Type B pancreatic cell (in vitro differentiated cells): ENCODE measurements around the gene B9D2. TPM values are rescaled to one million over a fixed set of nuclear protein-coding genes. Genes with fewer than 3 reads are reported as not detected.

Experiments
- DNase-seq: peaks from one replicate; pipeline ENCODE4 v3.0.0; 2021; ENCODE audit warnings: mixed read lengths; ENCODE audit not compliant: unreplicated experiment; ENCODE audit errors: extremely low spot score
- H3K27ac Mint-ChIP-seq: 2 replicates; pipeline ENCODE4 v1.8.0; 2021; ENCODE audit warnings: mild to moderate bottlenecking, mixed read lengths
- H3K27me3 Mint-ChIP-seq: 2 replicates; pipeline ENCODE4 v1.8.0; 2021; ENCODE audit warnings: mixed read lengths
- H3K36me3 Mint-ChIP-seq: 2 replicates; pipeline ENCODE4 v1.8.0; 2021; ENCODE audit warnings: mixed read lengths
- H3K4me1 Mint-ChIP-seq: one replicate; pipeline ENCODE4 v1.8.0; 2021; ENCODE audit warnings: mixed read lengths; ENCODE audit not compliant: unreplicated experiment
- H3K4me3 Mint-ChIP-seq: 2 replicates; pipeline ENCODE4 v1.8.0; 2021; ENCODE audit warnings: mild to moderate bottlenecking, mixed read lengths
- H3K9me3 Mint-ChIP-seq: 2 replicates; pipeline ENCODE4 v1.8.0; 2021; ENCODE audit warnings: mixed read lengths
- total RNA-seq: library from RNA; stranded (reverse); gene quantifications from 2 replicates; pipeline ENCODE4 v1.2.1, GENCODE V29; 2021; ENCODE audit warnings: low replicate concordance
- TF ChIP-seq, protein P1 (sequence below): fragments of 200-600 bp; sonication (generic); conservative IDR thresholded peaks from 2 replicates; pipeline ENCODE4 v1.5.0; 2021; ENCODE audit warnings: antibody characterized with exemption, mild to moderate bottlenecking

B9D2 gene
- total RNA-seq, 1 donor from 2014 or later: 8.8 TPM

DNA sequence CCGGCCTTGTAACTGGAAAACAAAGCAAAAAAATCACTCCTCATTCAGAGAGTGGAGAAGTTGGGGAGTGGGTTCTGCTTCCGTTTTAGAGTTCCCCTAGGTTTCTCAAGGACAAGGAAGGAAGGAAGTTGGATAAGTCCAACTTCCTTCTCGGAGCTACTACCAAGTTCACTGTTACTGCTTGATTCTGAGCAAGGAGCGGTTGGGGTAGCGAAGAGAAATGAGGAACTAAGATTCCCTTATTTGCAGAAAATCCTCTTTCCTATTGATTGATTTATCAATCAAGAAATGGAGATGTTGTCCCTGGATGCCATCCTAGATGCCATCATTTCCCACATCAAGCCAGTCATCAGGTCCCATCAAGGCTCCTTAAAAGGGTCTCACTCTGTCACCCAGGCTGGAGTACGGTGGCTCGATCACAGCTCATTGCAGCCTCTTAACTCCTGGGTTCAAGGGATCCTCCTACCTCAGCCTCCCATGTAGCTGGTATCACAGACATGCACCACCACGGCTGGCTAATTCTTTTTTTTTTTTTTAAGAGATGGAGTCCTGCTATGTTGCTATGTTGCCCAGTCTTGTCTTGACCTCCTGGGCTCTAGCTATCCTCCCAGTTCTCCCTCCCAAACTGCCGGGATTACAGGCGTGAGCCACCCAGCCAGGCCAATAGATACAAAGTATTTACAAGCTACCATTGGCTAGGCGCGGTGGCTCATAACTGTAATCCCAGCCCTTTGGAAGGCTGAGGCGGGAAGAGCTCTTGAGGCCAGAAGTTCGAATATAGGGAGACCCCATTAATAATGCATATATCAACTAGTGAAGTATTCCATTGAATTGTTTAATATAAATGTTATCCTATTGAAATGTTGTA, 809 bp upstream of the B9D2 start:
- H3K36me3 Mint-ChIP-seq: peaks cover 3% of the 10 kb centered on the region
- H3K9me3 Mint-ChIP-seq: no peaks in the 10 kb centered on the region

DNA sequence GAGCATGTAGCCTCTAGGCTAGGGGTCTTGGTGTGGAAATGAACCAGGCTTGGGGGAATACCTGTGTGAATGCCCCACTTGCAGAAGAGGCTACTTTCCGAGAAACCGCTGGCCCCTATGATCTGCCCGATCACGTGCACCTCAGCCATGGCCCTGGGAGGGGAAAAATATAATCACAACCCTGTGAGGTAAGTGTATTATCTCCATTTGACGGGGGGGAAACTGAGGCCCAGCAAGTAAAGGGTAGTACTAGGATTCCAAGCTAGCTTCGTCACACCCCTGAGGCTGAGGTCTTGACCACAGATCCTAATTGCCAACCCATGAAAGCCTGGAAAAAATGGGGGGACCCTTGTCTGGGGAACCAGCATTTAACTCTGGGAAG, 587 bp downstream of the B9D2 start:
- Mint-ChIP-seq H3K27me3 (no peaks in the 10 kb centered on the region), H3K27ac (peak overlapping the region; percentile 100), H3K9me3 (no peaks in the 10 kb centered on the region), H3K4me1 (peaks cover 14% of the 10 kb centered on the region), H3K36me3 (peaks cover 3% of the 10 kb centered on the region), H3K4me3 (peak overlapping the region; percentile 96)
- no peak for DNase-seq
- TF ChIP-seq, protein P1, sequence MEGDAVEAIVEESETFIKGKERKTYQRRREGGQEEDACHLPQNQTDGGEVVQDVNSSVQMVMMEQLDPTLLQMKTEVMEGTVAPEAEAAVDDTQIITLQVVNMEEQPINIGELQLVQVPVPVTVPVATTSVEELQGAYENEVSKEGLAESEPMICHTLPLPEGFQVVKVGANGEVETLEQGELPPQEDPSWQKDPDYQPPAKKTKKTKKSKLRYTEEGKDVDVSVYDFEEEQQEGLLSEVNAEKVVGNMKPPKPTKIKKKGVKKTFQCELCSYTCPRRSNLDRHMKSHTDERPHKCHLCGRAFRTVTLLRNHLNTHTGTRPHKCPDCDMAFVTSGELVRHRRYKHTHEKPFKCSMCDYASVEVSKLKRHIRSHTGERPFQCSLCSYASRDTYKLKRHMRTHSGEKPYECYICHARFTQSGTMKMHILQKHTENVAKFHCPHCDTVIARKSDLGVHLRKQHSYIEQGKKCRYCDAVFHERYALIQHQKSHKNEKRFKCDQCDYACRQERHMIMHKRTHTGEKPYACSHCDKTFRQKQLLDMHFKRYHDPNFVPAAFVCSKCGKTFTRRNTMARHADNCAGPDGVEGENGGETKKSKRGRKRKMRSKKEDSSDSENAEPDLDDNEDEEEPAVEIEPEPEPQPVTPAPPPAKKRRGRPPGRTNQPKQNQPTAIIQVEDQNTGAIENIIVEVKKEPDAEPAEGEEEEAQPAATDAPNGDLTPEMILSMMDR: no peak

More for the DNA sequence above, 809 bp upstream of the B9D2 start:
- H3K27ac Mint-ChIP-seq: peak overlapping the region; percentile 100
- no peak for DNase-seq
- peaks cover 14% of the 10 kb centered on the region for H3K4me1 Mint-ChIP-seq
- H3K4me3 Mint-ChIP-seq: peak overlapping the region; percentile 96
- H3K27me3 Mint-ChIP-seq: no peaks in the 10 kb centered on the region
- TF ChIP-seq, protein P1: no peak

- H3K27ac Mint-ChIP-seq: peak overlapping the region; percentile 50
- peak overlapping the region; percentile 96 for H3K4me3 Mint-ChIP-seq
- no peaks in the 10 kb centered on the region for H3K9me3 Mint-ChIP-seq
- TF ChIP-seq, protein P1: no peak
- H3K4me1 Mint-ChIP-seq: peaks cover 14% of the 10 kb centered on the region
- H3K36me3 Mint-ChIP-seq: peaks cover 3% of the 10 kb centered on the region
- no peak for DNase-seq
- H3K27me3 Mint-ChIP-seq: no peaks in the 10 kb centered on the region
These were observed 1.7 kb downstream of the B9D2 start for GRCh38 chr19:41362143-41362847.

DNA sequence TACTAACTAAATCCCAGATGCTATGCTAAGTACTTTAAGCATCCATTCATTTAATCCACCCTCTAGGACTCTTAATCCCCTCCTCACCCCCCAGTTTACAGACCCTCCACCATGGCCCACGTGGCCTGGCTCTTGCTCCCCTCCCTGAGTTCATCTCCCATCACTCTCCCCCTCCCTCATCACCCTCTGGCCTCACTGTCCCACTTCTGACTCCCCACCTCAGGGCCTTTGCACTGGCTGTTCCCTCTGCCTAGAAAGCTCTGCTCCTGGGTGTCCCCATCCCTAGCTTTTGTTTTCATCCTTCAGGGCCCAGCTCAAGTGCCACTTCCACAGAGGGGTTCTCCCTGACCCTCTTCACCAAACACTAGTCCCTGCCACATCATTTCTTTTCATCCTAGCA, 4.2 kb downstream of the B9D2 start:
- Mint-ChIP-seq H3K9me3 (no peaks in the 10 kb centered on the region), H3K27me3 (peaks cover 11% of the 10 kb centered on the region), H3K36me3 (peaks cover 5% of the 10 kb centered on the region), H3K27ac (no peak overlapping the region), H3K4me1 (peaks cover 14% of the 10 kb centered on the region), H3K4me3 (no peak overlapping the region)
- TF ChIP-seq, protein P1: no peak
- no peak for DNase-seq

DNA sequence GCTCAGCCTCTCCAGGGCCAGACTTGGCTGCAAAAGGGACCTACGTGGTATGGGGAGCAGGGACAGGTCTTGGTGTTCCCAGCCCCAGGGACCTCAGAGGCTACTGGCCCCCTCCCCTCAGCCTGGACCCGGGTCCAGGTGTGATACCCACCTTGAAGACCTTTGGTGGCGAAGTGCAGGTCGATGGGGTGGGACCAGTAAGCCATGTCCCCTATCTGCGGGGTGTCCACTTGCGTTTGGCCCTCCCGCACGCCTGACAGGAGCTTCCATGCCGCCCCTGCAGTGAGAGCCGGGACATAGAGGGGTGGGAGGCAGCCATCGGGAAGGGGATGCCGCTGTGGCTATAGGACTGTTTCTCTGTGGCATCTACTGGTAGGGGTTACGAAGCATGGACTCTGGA, 6.2 kb downstream of the B9D2 start:
- no peak for DNase-seq
- no peaks in the 10 kb centered on the region for H3K9me3 Mint-ChIP-seq
- no peak overlapping the region for H3K4me3 Mint-ChIP-seq
- H3K27me3 Mint-ChIP-seq: peaks cover 20% of the 10 kb centered on the region
- H3K4me1 Mint-ChIP-seq: peaks cover 13% of the 10 kb centered on the region
- TF ChIP-seq, protein P1: no peak
- no peak overlapping the region for H3K27ac Mint-ChIP-seq
- H3K36me3 Mint-ChIP-seq: peaks cover 5% of the 10 kb centered on the region
